Fibroblast of lung (primary cell): ENCODE measurements around the gene CBX8. TPM values are rescaled to one million over a fixed set of nuclear protein-coding genes. Genes with fewer than 3 reads are reported as not detected.

Experiments
- DNase-seq, 2 donors: peaks; one replicate each; pipeline versions ENCODE4 v3.0.0 to v3.0.0-alpha.2; 2010; ENCODE audit warnings: low read depth in 2 of 2
- H2AFZ ChIP-seq: 2 replicates; pipeline ENCODE4 v1.5.1; 2012; ENCODE audit warnings: low read length, control low read depth, inconsistent platforms
- H3K27ac ChIP-seq: 2 replicates; pipeline ENCODE4 v1.5.1; 2011; ENCODE audit warnings: low read length, control low read depth; ENCODE audit not compliant: insufficient read depth
- H3K27me3 ChIP-seq: 2 replicates; pipeline ENCODE4 v1.5.1; 2011; ENCODE audit warnings: mild to moderate bottlenecking, low read length; ENCODE audit not compliant: control insufficient read depth, insufficient read depth
- H3K36me3 ChIP-seq: 2 replicates; pipeline ENCODE4 v1.5.1; 2011; ENCODE audit warnings: low read length; ENCODE audit not compliant: control insufficient read depth, insufficient read depth
- H3K4me1 ChIP-seq: 2 replicates; pipeline ENCODE4 v1.5.1; 2011; ENCODE audit warnings: low read length; ENCODE audit not compliant: control insufficient read depth, insufficient read depth; ENCODE audit errors: extremely low read depth
- H3K4me2 ChIP-seq: 2 replicates; pipeline ENCODE4 v1.5.1; 2011; ENCODE audit warnings: low read length, control low read depth; ENCODE audit not compliant: insufficient read depth; ENCODE audit errors: extremely low read depth
- H3K4me3 ChIP-seq, 4 experiments: fragments of 200-600 bp in 1 of 4; sonication (generic) in 1 of 4; replicated peaks in 1 of 4; 2 replicates each; pipeline ENCODE4 v1.5.1; 2011 to 2016; ENCODE audit warnings: low read length in 4 of 4, low read depth in 3 of 4, mild to moderate bottlenecking in 3 of 4, control low read depth in 2 of 4, inconsistent platforms in 1 of 4, mixed read lengths in 1 of 4; ENCODE audit not compliant: insufficient read depth in 1 of 4; ENCODE audit errors: control extremely low read depth in 1 of 4
- H3K79me2 ChIP-seq: 2 replicates; pipeline ENCODE4 v1.5.1; 2012; ENCODE audit warnings: mild to moderate bottlenecking, low read length, inconsistent platforms; ENCODE audit not compliant: control insufficient read depth, insufficient read depth
- H3K9ac ChIP-seq: 2 replicates; pipeline ENCODE4 v1.5.1; 2011; ENCODE audit warnings: mild to moderate bottlenecking, low read length, control low read depth; ENCODE audit not compliant: insufficient read depth
- H3K9me3 ChIP-seq: 2 replicates; pipeline ENCODE4 v1.5.1; 2012; ENCODE audit warnings: low read depth, low read length; ENCODE audit not compliant: control insufficient read depth, insufficient read depth
- H4K20me1 ChIP-seq: 2 replicates; pipeline ENCODE4 v1.5.1; 2011; ENCODE audit warnings: low read length; ENCODE audit not compliant: control insufficient read depth, insufficient read depth; ENCODE audit errors: extremely low read depth
- CTCF ChIP-seq, 2 donors: IDR thresholded peaks in 1 of 2; conservative IDR thresholded peaks in 1 of 2; 1 replicate in 1 of 2; 2 replicates in 1 of 2; pipeline ENCODE4 v1.5.1; 2011 to 2012; ENCODE audit warnings: low read length in 2 of 2, control low read depth in 1 of 2, inconsistent platforms in 1 of 2, low read depth in 1 of 2, mild to moderate bottlenecking in 1 of 2
- EZH2 ChIP-seq: IDR thresholded peaks from 2 replicates; pipeline ENCODE4 v1.5.1; 2012; ENCODE audit warnings: low read length, control low read depth, mild to moderate bottlenecking; ENCODE audit errors: missing control alignments
- polyA plus RNA-seq, 2 donors: library from polyadenylated mRNA; depleted of rRNA in 1 of 2; stranded (reverse) in 1 of 2; unstranded in 1 of 2; fragments of >200 nt; gene quantifications; 2 replicates each; pipeline ENCODE4 v1.2.1, GENCODE V29; 2011 to 2012; ENCODE audit warnings: missing spikeins in 1 of 2
- total RNA-seq: library from RNA; depleted of rRNA; stranded (reverse); fragments of >200 nt; gene quantifications from 2 replicates; pipeline ENCODE4 v1.2.1, GENCODE V29; 2014

The CBX8 gene
- total and polyA plus RNA-seq, 2 donors (not counting 1 experiment from before 2014, with no cell fraction given), result 0.19 to 4.0 TPM

DNA sequence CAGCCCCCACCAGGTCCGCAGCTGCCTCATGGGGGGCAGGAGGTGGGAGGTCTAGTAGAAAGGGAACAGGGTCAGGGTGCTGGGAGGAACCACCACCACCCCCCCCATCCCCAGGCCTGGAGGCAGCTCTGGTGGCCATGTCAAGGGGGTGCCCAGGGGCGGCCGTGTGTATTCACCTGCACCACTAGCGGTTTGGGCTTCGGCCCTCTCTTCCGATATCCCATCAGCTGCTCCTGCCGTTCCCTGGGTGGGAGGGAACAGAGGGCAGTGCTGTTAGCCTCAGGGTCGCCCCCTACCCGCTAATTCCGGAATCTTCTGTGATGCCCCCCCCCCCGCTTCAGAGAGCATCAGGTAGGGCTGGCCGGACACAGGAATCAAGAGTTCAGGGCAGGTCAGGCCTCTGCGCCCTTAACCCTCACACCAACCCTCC, 38.6 kb upstream of the CBX8 start:
- H3K36me3 ChIP-seq, result peaks cover 18% of the 10 kb centered on the region
- DNase-seq, result no peak
- H3K9me3 ChIP-seq, result no peaks in the 10 kb centered on the region
- H3K27me3 ChIP-seq, result peaks cover 5% of the 10 kb centered on the region
- TF ChIP-seq EZH2 (no peak), CTCF (conservative IDR thresholded peaks at IDR 0.05 in 1 of 2, IDR thresholded peaks at IDR 0.05 in 1 of 2; ENCODE audit: low read depth in 1 of 2, low read length in 2 of 2) (no peak)
- no peak overlapping the region for H2AFZ ChIP-seq
- H3K27ac ChIP-seq, result no peak overlapping the region
- no peaks in the 10 kb centered on the region for H4K20me1 ChIP-seq
- no peak overlapping the region for H3K4me3 ChIP-seq
- H3K4me2 ChIP-seq, result no peak overlapping the region
- peaks cover 18% of the 10 kb centered on the region for H3K4me1 ChIP-seq
- no peak overlapping the region for H3K9ac ChIP-seq
- H3K79me2 ChIP-seq, result peaks cover 13% of the 10 kb centered on the region

GRCh38 chr17:79834565-79835469, 37.9 kb upstream of the CBX8 start:
- Histone ChIP-seq H3K4me1 (peaks cover 18% of the 10 kb centered on the region), H3K4me2 (no peak overlapping the region), H3K27me3 (no peaks in the 10 kb centered on the region), H3K27ac (no peak overlapping the region), H3K79me2 (peaks cover 13% of the 10 kb centered on the region), H3K9me3 (no peaks in the 10 kb centered on the region), H3K36me3 (peaks cover 18% of the 10 kb centered on the region), H2AFZ (no peak overlapping the region), H4K20me1 (no peaks in the 10 kb centered on the region), H3K4me3 (no peak overlapping the region), H3K9ac (no peak overlapping the region)
- TF ChIP-seq CTCF (conservative IDR thresholded peaks at IDR 0.05 in 1 of 2, IDR thresholded peaks at IDR 0.05 in 1 of 2; ENCODE audit: low read depth in 1 of 2, low read length in 2 of 2), result peak; percentile 49 to 71
- no peak for TF ChIP-seq EZH2
- DNase-seq, result no peak

- Histone ChIP-seq H2AFZ (no peak overlapping the region), H3K4me2 (no peak overlapping the region), H3K4me3 (no peak overlapping the region), H3K9ac (no peak overlapping the region), H3K27ac (no peak overlapping the region), H4K20me1 (no peaks in the 10 kb centered on the region), H3K4me1 (peaks cover 18% of the 10 kb centered on the region), H3K79me2 (peaks cover 13% of the 10 kb centered on the region), H3K9me3 (no peaks in the 10 kb centered on the region), H3K36me3 (peaks cover 18% of the 10 kb centered on the region), H3K27me3 (no peaks in the 10 kb centered on the region)
- no peak for DNase-seq
- TF ChIP-seq CTCF (conservative IDR thresholded peaks at IDR 0.05 in 1 of 2, IDR thresholded peaks at IDR 0.05 in 1 of 2; ENCODE audit: low read depth in 1 of 2, low read length in 2 of 2) (no peak), EZH2 (no peak)
Measured at GRCh38 chr17:79833744-79834564, 37.1 kb upstream of the CBX8 start.
